ENCODE measurements around the gene WSB1.

DNA sequence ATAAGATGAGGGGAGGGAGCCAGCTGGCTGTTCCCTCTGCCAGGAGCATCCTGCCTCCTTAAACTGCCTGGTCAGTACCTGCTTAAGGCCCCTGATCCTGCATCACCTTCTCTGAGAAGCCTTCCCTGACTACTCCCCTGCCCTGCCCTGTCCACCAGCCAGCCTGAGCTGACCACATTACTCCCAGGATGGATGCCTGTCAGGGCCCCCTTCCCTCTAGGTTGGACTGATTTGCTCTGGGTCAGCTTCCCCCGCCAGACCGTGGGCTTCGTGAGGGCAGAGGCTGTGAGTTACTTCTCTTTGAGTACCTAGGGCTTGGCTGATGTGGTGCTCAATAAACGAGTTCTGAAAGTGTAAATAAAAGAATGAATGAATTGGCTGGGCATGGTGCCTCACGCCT lies 63.3 kb downstream of the WSB1 start:
- TF ChIP-seq, protein P1, sequence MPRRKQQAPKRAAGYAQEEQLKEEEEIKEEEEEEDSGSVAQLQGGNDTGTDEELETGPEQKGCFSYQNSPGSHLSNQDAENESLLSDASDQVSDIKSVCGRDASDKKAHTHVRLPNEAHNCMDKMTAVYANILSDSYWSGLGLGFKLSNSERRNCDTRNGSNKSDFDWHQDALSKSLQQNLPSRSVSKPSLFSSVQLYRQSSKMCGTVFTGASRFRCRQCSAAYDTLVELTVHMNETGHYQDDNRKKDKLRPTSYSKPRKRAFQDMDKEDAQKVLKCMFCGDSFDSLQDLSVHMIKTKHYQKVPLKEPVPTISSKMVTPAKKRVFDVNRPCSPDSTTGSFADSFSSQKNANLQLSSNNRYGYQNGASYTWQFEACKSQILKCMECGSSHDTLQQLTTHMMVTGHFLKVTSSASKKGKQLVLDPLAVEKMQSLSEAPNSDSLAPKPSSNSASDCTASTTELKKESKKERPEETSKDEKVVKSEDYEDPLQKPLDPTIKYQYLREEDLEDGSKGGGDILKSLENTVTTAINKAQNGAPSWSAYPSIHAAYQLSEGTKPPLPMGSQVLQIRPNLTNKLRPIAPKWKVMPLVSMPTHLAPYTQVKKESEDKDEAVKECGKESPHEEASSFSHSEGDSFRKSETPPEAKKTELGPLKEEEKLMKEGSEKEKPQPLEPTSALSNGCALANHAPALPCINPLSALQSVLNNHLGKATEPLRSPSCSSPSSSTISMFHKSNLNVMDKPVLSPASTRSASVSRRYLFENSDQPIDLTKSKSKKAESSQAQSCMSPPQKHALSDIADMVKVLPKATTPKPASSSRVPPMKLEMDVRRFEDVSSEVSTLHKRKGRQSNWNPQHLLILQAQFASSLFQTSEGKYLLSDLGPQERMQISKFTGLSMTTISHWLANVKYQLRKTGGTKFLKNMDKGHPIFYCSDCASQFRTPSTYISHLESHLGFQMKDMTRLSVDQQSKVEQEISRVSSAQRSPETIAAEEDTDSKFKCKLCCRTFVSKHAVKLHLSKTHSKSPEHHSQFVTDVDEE (CRISPR knock-in tag; IDR thresholded peaks at IDR 0.05) = no peak
- TF ChIP-seq, protein P2, sequence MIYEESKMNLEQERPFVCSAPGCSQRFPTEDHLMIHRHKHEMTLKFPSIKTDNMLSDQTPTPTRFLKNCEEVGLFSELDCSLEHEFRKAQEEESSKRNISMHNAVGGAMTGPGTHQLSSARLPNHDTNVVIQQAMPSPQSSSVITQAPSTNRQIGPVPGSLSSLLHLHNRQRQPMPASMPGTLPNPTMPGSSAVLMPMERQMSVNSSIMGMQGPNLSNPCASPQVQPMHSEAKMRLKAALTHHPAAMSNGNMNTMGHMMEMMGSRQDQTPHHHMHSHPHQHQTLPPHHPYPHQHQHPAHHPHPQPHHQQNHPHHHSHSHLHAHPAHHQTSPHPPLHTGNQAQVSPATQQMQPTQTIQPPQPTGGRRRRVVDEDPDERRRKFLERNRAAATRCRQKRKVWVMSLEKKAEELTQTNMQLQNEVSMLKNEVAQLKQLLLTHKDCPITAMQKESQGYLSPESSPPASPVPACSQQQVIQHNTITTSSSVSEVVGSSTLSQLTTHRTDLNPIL (CRISPR knock-in tag; IDR thresholded peaks at IDR 0.05; ENCODE audit: low read depth) = no peak
- no peak for TF ChIP-seq ZFP30 (CRISPR knock-in tag; IDR thresholded peaks at IDR 0.05)
- no peak for TF ChIP-seq ZFP3 (CRISPR knock-in tag; IDR thresholded peaks at IDR 0.05)
- TF ChIP-seq ZNF8 (CRISPR knock-in tag; IDR thresholded peaks at IDR 0.05) = no peak
- TF ChIP-seq, protein P3, sequence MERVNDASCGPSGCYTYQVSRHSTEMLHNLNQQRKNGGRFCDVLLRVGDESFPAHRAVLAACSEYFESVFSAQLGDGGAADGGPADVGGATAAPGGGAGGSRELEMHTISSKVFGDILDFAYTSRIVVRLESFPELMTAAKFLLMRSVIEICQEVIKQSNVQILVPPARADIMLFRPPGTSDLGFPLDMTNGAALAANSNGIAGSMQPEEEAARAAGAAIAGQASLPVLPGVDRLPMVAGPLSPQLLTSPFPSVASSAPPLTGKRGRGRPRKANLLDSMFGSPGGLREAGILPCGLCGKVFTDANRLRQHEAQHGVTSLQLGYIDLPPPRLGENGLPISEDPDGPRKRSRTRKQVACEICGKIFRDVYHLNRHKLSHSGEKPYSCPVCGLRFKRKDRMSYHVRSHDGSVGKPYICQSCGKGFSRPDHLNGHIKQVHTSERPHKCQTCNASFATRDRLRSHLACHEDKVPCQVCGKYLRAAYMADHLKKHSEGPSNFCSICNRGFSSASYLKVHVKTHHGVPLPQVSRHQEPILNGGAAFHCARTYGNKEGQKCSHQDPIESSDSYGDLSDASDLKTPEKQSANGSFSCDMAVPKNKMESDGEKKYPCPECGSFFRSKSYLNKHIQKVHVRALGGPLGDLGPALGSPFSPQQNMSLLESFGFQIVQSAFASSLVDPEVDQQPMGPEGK (CRISPR knock-in tag; IDR thresholded peaks at IDR 0.05; ENCODE audit: borderline replicate concordance) = no peak
- no peak for TF ChIP-seq ARNTL (CRISPR knock-in tag; IDR thresholded peaks at IDR 0.05; ENCODE audit: borderline replicate concordance, low read depth)
- TF ChIP-seq, protein P4, sequence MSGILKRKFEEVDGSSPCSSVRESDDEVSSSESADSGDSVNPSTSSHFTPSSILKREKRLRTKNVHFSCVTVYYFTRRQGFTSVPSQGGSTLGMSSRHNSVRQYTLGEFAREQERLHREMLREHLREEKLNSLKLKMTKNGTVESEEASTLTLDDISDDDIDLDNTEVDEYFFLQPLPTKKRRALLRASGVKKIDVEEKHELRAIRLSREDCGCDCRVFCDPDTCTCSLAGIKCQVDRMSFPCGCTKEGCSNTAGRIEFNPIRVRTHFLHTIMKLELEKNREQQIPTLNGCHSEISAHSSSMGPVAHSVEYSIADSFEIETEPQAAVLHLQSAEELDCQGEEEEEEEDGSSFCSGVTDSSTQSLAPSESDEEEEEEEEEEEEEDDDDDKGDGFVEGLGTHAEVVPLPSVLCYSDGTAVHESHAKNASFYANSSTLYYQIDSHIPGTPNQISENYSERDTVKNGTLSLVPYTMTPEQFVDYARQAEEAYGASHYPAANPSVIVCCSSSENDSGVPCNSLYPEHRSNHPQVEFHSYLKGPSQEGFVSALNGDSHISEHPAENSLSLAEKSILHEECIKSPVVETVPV (CRISPR knock-in tag; IDR thresholded peaks at IDR 0.05) = no peak
- no peak for TF ChIP-seq TOX (CRISPR knock-in tag; IDR thresholded peaks at IDR 0.05; ENCODE audit: borderline replicate concordance)
- TF ChIP-seq CSDC2 (CRISPR knock-in tag; IDR thresholded peaks at IDR 0.05) = no peak
